Fibroblast of mammary gland (primary cell): ENCODE measurements around the gene PTPRD.
A peak's percentile ranks its signal among the peaks of the same experiment; 100 is the strongest.
"Not testable (repeated sequence)": the region's sequence is repeated elsewhere in the genome, so short reads cannot be mapped to it uniquely, and the experiment has no call there.

Experiments used
- DNase-seq: peaks from one replicate; pipeline ENCODE4 v3.0.0-alpha.2; 2010; ENCODE audit warnings: low read depth
- H3K4me3 ChIP-seq: 2 replicates; pipeline ENCODE4 v1.5.1; 2011; ENCODE audit warnings: low read depth, mild to moderate bottlenecking, low read length, moderate library complexity; ENCODE audit not compliant: control insufficient read depth
- CTCF ChIP-seq: conservative IDR thresholded peaks from 2 replicates; pipeline ENCODE4 v1.5.1; 2011; ENCODE audit warnings: low read depth, low read length, inconsistent platforms; ENCODE audit not compliant: control insufficient read depth, insufficient read depth

Gene PTPRD

GRCh38 chr9:10371824-10372223, 241.0 kb downstream of the PTPRD start:
- no peak overlapping the region for H3K4me3 ChIP-seq
- TF ChIP-seq CTCF = no peak
- DNase-seq = no peak

- TF ChIP-seq CTCF = peak; percentile 75
- no peak overlapping the region for H3K4me3 ChIP-seq
- DNase-seq = peak; percentile 42
Measured at GRCh38 chr9:10366171-10366779, 246.5 kb downstream of the PTPRD start.

- no peak for TF ChIP-seq CTCF
- H3K4me3 ChIP-seq = no peak overlapping the region
- no peak for DNase-seq
Measured at GRCh38 chr9:10354591-10354990, 258.2 kb downstream of the PTPRD start.

GRCh38 chr9:10345621-10346020, 267.2 kb downstream of the PTPRD start:
- not testable (repeated sequence) for H3K4me3 ChIP-seq
- peak; percentile 17 for DNase-seq

GRCh38 chr9:10341057-10341456, 271.7 kb downstream of the PTPRD start:
- H3K4me3 ChIP-seq = no peak overlapping the region
- no peak for TF ChIP-seq CTCF
- no peak for DNase-seq

GRCh38 chr9:10339152-10339551, 273.6 kb downstream of the PTPRD start:
- no peak overlapping the region for H3K4me3 ChIP-seq
- DNase-seq = no peak

GRCh38 chr9:10331157-10331556, 281.6 kb downstream of the PTPRD start:
- no peak overlapping the region for H3K4me3 ChIP-seq
- no peak for DNase-seq
- no peak for TF ChIP-seq CTCF

More at GRCh38 chr9:10339152-10339551, 273.6 kb downstream of the PTPRD start:
- no peak for TF ChIP-seq CTCF
